ENCODE data around the gene GNA12. TPM values are rescaled to one million over a fixed set of nuclear protein-coding genes. Genes with fewer than 3 reads are reported as not detected.

The GNA12 gene
- total and polyA plus RNA-seq, 2 of the 4 experiments (the other 2 are of a cell fraction): 14.3 to 93.9 TPM

DNA sequence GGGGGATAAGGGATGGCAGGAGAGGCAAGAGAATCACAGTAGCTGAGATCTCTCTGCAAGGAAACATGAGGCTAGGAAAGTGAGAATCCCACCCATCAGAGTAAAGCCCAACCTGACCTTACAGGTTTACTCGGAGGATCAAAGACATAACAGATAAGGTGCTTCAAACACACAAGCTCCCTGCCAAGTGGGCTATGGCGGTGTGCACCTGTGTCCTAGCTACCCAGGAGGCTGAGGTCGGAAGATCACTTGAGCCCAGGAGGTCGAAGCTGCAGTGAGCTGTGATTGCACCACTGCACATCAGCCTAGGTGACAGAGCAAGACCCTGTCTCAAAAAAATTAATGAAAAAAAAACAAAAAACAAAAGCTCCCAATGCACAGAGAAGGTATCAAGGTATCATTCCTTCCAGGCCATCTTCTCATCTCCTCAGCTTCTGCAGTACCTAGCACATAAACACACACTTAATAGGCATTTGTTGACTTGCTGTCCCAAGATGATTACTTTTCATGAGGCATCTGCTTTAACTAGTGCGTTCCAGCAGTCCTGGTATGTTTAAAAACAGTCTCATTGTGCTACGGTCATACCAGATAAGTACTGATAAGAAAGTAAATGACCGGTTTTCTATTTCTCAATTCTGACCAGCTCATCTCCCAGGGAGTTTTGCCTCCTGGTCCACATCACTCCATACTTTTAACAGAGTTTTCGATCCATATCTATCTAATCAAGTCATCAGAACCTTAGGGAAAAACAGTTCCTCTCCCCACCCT lies 13.3 kb downstream of the GNA12 start:
- Histone ChIP-seq H4K20me1 (ENCODE audit: insufficient read depth, low read length) (peaks cover 38% of the 10 kb centered on the region), H3K9me3 (ENCODE audit: control insufficient read depth, insufficient read depth, low read length) (no peaks in the 10 kb centered on the region), H3K23ac (ENCODE audit: low read depth, low read length) (no peak overlapping the region), H3K14ac (replicated peaks; ENCODE audit: low read depth, low read length) (no peak overlapping the region), H2BK120ac (ENCODE audit: low read depth, low read length) (no peak overlapping the region), H2BK15ac (ENCODE audit: low read depth, low read length) (no peak overlapping the region), H4K8ac (ENCODE audit: low read depth in 2 of 2, low read length in 2 of 2) (no peak overlapping the region), H2AFZ (replicated peaks; ENCODE audit: low read length, poor library complexity) (no peak overlapping the region), H2AK5ac (ENCODE audit: low read depth, low read length) (0 out of 2 replicates have a peak overlapping the region, but pooled peaks have one; percentile 1), H3K4me1 (ENCODE audit: control insufficient read depth, insufficient read depth, low read length) (peaks cover 18% of the 10 kb centered on the region), H3K36me3 (ENCODE audit: control insufficient read depth, insufficient read depth, low read length) (peaks cover 16% of the 10 kb centered on the region), H4K5ac (ENCODE audit: low read depth, low read length) (0 out of 2 replicates have a peak overlapping the region, but pooled peaks have one; percentile 32), H2BK5ac (ENCODE audit: low read depth, low read length, poor library complexity, severe bottlenecking) (no peak overlapping the region), H3K79me1 (ENCODE audit: low read depth in 1 of 2, low read length in 2 of 2) (peaks cover 56 to 86% of the 10 kb centered on the region in 2 experiments), H3K27ac (ENCODE audit: insufficient read depth, low read length) (peak overlapping the region; percentile 22; the same call in 1 of the 2 replicates), H3K4me2 (ENCODE audit: low read depth, low read length) (no peak overlapping the region), H2AK9ac (replicated peaks; ENCODE audit: low read depth, low read length, poor library complexity) (no peak overlapping the region), H3K9me1 (ENCODE audit: insufficient read depth, low read length) (peaks cover 29% of the 10 kb centered on the region), H3K27me3 (ENCODE audit: control insufficient read depth, insufficient read depth, low read length) (no peaks in the 10 kb centered on the region), H3K9ac (ENCODE audit: low read depth, low read length) (no peak overlapping the region), H2BK20ac (ENCODE audit: low read depth, low read length) (no peak overlapping the region), H4K91ac (ENCODE audit: insufficient read depth, low read depth, low read length) (no peak overlapping the region; the same call in 1 of the 2 replicates), H3K4ac (ENCODE audit: low read depth, low read length) (no peak overlapping the region), H3K4me3 (ENCODE audit: insufficient read depth, low read depth, low read length) (no peak overlapping the region), H3K56ac (ENCODE audit: extremely low read depth, insufficient read depth, low read length) (no peak overlapping the region), H3K18ac (ENCODE audit: low read depth, low read length) (peak overlapping the region; percentile 4; the same call in 1 of the 2 replicates)
- in situ Hi-C loops (cut with MboI; ENCODE audit: low sequenced_read_pairs): no loop called here
- WGBS, 2 experiments (ENCODE audit: extremely low coverage in 2 of 2, insufficient read length in 1 of 2): no CpG with 5 or more reads among the region's 8 CpGs
- CTCF ChIA-PET: interaction anchor here (0.6 kb wide), 1 partner anchor 31 kb away, joined by 3 read pairs; no protein-coding TSS in a partner anchor
- peak; percentile 56; the same call in 1 of the 2 replicates for TF ChIP-seq CEBPB (IDR thresholded peaks at IDR 0.05; ENCODE audit: low read depth, low read length)
- no peak for TF ChIP-seq BHLHE40 (IDR thresholded peaks at IDR 0.05; ENCODE audit: low read depth, low read length)
- TF ChIP-seq, protein P1, sequence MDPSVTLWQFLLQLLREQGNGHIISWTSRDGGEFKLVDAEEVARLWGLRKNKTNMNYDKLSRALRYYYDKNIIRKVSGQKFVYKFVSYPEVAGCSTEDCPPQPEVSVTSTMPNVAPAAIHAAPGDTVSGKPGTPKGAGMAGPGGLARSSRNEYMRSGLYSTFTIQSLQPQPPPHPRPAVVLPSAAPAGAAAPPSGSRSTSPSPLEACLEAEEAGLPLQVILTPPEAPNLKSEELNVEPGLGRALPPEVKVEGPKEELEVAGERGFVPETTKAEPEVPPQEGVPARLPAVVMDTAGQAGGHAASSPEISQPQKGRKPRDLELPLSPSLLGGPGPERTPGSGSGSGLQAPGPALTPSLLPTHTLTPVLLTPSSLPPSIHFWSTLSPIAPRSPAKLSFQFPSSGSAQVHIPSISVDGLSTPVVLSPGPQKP (IDR thresholded peaks at IDR 0.05; ENCODE audit: borderline replicate concordance, low read depth, low read length): no peak
- BruUV-seq (replicated peaks): no TSS peak
- dilution Hi-C loops (cut with HindIII; ENCODE audit: low sequenced_read_pairs, unreplicated experiment): no loop called here
- ATAC-seq (ENCODE audit: low read depth) (peak; percentile 83), DNase-seq (peak; percentile 68)
- POLR2A ChIA-PET (ENCODE audit: unreplicated experiment): no interaction called here
- intact Hi-C loops (cut with micrococcal nuclease): no loop called here

All from IMR-90 (cell line).